ENCODE results near the gene PLEKHA1. TPM values are rescaled to one million over a fixed set of nuclear protein-coding genes. Genes with fewer than 3 reads are reported as not detected.

Gene PLEKHA1
- total RNA-seq, 1 donor from 2014 or later = 38.2 TPM

DNA sequence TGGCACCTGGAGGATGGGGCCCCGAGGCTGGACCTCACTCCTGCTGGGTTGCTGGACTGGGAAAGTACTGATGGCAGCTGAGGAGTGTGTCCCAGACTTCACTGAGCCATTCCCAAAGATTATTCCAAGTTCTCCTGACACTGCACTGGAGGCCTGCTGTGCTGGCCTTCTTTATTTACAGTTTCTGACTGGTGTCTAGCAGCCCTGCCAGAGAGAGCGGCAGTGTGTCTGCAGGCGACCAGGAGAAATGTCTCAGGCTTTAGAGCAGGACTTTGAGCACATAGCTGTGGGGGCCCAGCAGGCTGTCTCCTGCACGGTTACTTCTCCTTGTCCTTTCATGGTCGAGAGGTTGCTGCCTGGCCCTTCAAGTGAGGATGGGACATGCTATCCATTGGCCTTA is 102.9 kb downstream of the PLEKHA1 start:
- no peak overlapping the region for H3K4me3 Mint-ChIP-seq (ENCODE audit: unreplicated experiment)
- no peak overlapping the region for H3K27ac Mint-ChIP-seq (ENCODE audit: unreplicated experiment)
- TF ChIP-seq, protein P1, sequence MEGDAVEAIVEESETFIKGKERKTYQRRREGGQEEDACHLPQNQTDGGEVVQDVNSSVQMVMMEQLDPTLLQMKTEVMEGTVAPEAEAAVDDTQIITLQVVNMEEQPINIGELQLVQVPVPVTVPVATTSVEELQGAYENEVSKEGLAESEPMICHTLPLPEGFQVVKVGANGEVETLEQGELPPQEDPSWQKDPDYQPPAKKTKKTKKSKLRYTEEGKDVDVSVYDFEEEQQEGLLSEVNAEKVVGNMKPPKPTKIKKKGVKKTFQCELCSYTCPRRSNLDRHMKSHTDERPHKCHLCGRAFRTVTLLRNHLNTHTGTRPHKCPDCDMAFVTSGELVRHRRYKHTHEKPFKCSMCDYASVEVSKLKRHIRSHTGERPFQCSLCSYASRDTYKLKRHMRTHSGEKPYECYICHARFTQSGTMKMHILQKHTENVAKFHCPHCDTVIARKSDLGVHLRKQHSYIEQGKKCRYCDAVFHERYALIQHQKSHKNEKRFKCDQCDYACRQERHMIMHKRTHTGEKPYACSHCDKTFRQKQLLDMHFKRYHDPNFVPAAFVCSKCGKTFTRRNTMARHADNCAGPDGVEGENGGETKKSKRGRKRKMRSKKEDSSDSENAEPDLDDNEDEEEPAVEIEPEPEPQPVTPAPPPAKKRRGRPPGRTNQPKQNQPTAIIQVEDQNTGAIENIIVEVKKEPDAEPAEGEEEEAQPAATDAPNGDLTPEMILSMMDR (IDR thresholded peaks at IDR 0.05; ENCODE audit: unreplicated experiment) = no peak
- peaks cover 4% of the 10 kb centered on the region for H3K27me3 Mint-ChIP-seq (ENCODE audit: unreplicated experiment)
- DNase-seq (ENCODE audit: low spot score) = no peak
- no peaks in the 10 kb centered on the region for H3K9me3 Mint-ChIP-seq (ENCODE audit: unreplicated experiment)
- peaks cover 4% of the 10 kb centered on the region for H3K36me3 Mint-ChIP-seq (ENCODE audit: low read depth, unreplicated experiment)
- peaks cover 44% of the 10 kb centered on the region for H3K4me1 Mint-ChIP-seq (ENCODE audit: unreplicated experiment)

DNA sequence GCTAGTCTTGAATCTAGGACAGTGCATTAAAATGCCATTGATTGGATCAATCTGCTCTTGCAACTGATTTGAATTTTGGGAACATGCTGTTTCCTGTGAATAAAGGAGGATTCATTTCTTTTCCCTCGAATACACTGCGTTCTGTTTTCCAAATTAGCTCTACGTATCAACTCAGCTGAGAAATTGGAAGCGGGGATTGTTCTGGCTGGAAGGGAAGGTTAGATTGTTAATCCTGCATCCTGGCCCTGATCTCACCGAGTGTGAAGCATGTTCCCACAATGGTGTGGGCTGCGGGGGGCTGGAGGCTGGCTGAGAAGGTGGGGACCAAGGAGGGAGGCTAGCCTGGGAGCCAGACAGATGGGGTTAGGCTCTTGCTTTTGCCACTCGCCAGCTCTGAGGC is 104.5 kb downstream of the PLEKHA1 start:
- peaks cover 4% of the 10 kb centered on the region for H3K27me3 Mint-ChIP-seq (ENCODE audit: unreplicated experiment)
- H3K9me3 Mint-ChIP-seq (ENCODE audit: unreplicated experiment) = no peaks in the 10 kb centered on the region
- TF ChIP-seq, protein P1 (IDR thresholded peaks at IDR 0.05; ENCODE audit: unreplicated experiment) = no peak
- H3K36me3 Mint-ChIP-seq (ENCODE audit: low read depth, unreplicated experiment) = peaks cover 6% of the 10 kb centered on the region
- H3K4me3 Mint-ChIP-seq (ENCODE audit: unreplicated experiment) = no peak overlapping the region
- H3K27ac Mint-ChIP-seq (ENCODE audit: unreplicated experiment) = no peak overlapping the region
- peaks cover 31% of the 10 kb centered on the region for H3K4me1 Mint-ChIP-seq (ENCODE audit: unreplicated experiment)
- DNase-seq (ENCODE audit: low spot score) = no peak

GRCh38 chr10:122480146-122480833 is 105.8 kb downstream of the PLEKHA1 start:
- TF ChIP-seq, protein P1 (IDR thresholded peaks at IDR 0.05; ENCODE audit: unreplicated experiment) = no peak
- Mint-ChIP-seq H3K27me3 (ENCODE audit: unreplicated experiment) (peaks cover 4% of the 10 kb centered on the region), H3K4me3 (ENCODE audit: unreplicated experiment) (no peak overlapping the region), H3K36me3 (ENCODE audit: low read depth, unreplicated experiment) (peaks cover 6% of the 10 kb centered on the region), H3K4me1 (ENCODE audit: unreplicated experiment) (peaks cover 23% of the 10 kb centered on the region), H3K9me3 (ENCODE audit: unreplicated experiment) (no peaks in the 10 kb centered on the region), H3K27ac (ENCODE audit: unreplicated experiment) (no peak overlapping the region)
- no peak for DNase-seq (ENCODE audit: low spot score)

DNA sequence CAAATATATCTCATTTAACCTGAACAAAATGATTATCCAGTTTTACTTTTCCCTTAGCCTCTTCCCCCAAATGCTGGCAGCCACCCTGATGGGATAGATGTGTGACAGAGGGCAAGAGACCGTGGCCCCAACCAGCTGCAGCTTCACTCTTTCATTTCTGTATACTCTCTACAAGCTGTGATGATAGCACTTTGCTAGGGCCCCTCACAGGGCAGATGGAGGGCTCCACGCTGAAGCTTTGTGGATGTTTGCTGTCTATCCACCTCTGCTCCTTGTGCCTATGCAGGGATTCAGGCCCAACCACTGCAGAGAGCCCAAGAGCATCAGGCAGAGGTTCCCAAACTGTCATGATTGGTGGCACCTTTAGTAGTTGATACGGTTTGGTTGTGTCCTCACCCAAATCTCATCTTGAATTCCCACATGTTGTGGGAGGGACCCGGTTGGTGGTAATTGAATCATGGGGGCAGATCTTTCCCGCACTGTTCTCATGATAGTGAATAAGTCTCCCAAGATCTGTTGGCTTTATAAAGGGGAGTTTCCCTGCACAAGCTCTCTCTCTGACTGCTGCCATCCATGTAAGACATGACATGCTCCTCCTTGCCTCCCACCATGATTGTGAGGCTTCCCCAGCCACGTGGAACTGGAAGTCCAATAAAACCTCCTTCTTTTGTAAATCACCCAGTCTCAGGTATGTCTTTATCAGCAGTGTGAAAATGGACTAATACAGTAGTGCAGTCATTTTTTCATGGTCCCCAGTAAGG is 107.0 kb downstream of the PLEKHA1 start:
- H3K9me3 Mint-ChIP-seq (ENCODE audit: unreplicated experiment) = no peaks in the 10 kb centered on the region
- H3K27ac Mint-ChIP-seq (ENCODE audit: unreplicated experiment) = no peak overlapping the region
- H3K4me1 Mint-ChIP-seq (ENCODE audit: unreplicated experiment) = peaks cover 25% of the 10 kb centered on the region

More for the DNA sequence above, 107.0 kb downstream of the PLEKHA1 start:
- Mint-ChIP-seq H3K4me3 (ENCODE audit: unreplicated experiment) (no peak overlapping the region), H3K27me3 (ENCODE audit: unreplicated experiment) (peaks cover 6% of the 10 kb centered on the region), H3K36me3 (ENCODE audit: low read depth, unreplicated experiment) (peaks cover 6% of the 10 kb centered on the region)
- no peak for DNase-seq (ENCODE audit: low spot score)
- TF ChIP-seq, protein P1 (IDR thresholded peaks at IDR 0.05; ENCODE audit: unreplicated experiment) = no peak

Small RNA genes within 50 kb of the gene (microRNA-seq; reads per million reads assigned to microRNA genes)
- gene MIR3941 (ENCODE audit: unreplicated experiment) = not detected

Other genes starting within 250 kb of the PLEKHA1 start
- gene BTBD16, start 103.4 kb upstream of the PLEKHA1 start, total RNA-seq (ENCODE audit: unreplicated experiment) = 0.23 TPM
- not detected for gene ARMS2, start 79.9 kb downstream of the PLEKHA1 start, total RNA-seq (ENCODE audit: unreplicated experiment)
- gene HTRA1, start 86.8 kb downstream of the PLEKHA1 start, total RNA-seq (ENCODE audit: unreplicated experiment) = 72.3 TPM
- 0.49 TPM for gene DMBT1, start 186.0 kb downstream of the PLEKHA1 start, total RNA-seq (ENCODE audit: unreplicated experiment)

Data from endothelial cell (in vitro differentiated cells).